Activated CD4-positive, alpha-beta T cell treated with anti-CD3 and anti-CD28 coated beads, Interleukin-2, amount 50 U/mL, for 1 hour (primary cell): ENCODE results near the gene NOP56.

Experiments
- DNase-seq: peaks from one replicate; pipeline ENCODE4 v3.0.0-alpha.2; 2020

Gene NOP56, protein sequence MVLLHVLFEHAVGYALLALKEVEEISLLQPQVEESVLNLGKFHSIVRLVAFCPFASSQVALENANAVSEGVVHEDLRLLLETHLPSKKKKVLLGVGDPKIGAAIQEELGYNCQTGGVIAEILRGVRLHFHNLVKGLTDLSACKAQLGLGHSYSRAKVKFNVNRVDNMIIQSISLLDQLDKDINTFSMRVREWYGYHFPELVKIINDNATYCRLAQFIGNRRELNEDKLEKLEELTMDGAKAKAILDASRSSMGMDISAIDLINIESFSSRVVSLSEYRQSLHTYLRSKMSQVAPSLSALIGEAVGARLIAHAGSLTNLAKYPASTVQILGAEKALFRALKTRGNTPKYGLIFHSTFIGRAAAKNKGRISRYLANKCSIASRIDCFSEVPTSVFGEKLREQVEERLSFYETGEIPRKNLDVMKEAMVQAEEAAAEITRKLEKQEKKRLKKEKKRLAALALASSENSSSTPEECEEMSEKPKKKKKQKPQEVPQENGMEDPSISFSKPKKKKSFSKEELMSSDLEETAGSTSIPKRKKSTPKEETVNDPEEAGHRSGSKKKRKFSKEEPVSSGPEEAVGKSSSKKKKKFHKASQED

DNA sequence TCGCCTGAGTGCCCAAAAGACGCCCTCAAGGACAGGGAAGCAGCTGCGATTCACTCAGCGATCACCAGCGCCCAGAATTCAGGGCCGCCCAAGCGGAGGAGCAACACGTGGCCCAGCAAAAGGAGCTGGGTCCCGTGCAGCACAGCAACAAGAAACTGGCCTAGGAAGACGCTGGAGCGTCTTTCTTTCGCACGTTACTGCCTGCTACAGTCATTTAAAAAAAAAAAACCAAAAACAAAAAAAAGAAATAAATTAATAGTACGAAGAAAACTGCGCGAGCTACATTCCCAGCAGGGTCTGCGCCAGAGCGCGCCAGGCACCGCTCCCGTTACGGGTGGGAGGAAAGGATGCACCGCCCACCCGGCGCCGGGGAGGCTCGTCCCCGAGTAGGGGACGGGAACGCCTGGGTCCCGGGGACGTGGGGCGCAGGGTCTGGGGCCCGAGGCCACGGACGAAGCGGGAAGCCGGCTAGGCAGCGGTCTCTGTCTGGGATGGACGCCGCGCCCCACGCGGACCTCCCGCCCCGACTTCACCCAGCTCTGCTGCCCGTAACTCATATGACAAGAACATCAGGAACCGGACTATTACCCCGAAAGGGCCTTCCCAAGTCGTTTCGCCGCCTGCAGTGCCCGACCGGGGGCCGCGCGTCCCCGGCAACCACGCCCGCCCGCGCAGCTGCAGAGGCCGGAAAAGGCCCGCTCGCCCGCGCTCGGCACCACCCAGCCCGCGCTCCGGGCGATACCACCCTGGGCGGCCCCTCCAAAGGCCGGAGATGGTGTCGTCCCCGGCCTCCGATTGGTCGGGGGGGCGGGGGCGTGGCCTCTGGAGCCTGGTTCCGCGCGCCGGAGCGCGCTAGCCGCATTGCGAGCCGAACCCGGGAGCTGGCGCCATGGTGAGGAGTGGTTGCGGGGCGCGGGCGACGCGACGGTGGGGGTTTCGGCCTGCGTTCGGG lies at the start of gene NOP56:
TSS of gene NOP56 (plus strand) at position 861 of the 952 bp plus-strand sequence. CDS start at position 890, 29 bp downstream.
- peak; percentile 95 for DNase-seq

DNA sequence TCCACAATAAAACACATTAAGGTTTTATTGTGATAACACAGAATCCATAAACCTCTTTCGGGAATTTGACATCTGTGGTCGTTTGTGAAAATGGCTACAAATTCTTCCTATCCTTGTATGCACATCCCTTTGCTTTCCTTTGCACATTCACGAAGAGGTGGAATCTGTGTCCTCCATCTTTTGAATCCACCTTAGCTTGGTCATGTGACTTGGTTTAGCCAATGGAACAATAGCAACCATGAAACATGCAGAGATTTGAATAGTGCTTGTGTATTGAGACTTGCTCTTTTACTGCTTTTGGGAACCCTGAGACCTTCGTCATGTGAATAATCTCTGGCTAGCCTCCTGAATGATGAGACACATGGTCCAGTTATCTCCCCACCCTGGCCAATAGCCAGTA lies 49.7 kb upstream of the NOP56 start:
- no peak for DNase-seq

DNA sequence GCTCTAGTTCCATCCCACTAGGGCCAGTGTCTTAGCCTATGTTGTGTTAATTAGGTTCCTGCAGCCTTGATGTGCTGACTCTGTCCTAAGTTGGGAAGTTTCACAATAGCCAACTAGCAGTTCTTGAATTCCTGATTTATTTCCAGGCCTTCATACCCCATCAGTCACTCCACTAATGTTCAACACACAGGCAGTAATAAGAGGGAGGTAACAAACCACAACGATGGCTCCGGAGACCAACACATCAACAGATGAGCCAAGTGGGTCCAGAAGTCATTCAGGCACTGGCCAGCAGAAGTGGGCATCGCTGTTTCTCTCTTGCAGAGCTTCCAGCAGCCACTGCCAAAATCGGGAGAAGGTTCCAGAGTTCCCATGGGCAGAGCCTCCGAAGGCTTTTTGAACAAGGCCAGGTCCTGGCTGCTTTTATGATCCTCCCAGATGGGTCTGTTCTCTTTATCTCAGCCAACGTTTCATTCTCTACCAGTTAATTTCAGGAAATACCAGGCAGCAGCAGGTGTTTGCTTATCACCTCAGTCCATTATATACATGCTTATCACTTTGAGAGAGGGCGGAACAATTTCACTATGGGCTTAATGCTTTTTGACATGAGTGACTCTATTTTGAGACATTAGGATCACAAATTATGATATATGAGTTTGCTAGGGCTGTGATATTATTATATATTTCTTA lies 48.5 kb upstream of the NOP56 start:
- no peak for DNase-seq

DNA sequence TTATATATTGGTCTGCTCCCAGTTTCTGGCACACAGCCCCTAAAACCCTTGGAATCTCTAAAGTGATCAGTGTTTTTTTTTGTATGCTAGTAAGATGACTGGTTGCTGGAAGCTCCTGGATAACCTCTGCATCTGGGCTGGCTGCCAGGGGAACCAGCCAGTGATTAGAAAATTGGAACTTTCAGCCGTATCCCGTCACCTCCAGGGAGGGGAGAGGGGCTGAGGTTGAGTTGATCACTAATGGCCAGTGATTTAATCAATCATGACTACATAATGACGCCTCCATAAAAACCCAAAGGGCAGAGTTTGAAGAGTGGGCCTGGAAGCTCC lies 48.0 kb upstream of the NOP56 start:
- no peak for DNase-seq

DNA sequence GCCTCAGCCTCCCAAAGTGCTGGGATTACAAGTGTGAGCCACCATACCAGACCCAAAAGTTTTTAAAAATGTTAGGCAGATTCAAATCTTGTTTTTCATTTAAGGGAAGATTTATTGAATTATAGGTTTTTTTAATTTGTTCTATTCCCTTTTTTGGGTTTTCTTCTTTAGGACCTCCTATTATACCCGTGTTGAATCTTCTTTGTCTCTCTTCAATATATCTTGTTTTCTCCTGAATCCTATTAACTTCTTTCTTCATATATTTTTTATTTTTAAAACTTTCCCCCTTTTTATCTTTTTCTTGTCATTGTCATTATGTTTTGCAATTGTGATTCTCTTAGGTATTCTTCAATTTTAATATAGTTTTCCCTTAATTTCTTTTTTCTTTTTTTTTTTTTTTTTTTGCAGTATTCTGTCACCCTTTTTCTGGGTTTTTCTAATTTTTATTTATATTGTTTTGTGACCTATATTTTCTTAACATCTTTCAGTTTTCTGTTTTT lies 45.9 kb upstream of the NOP56 start:
- DNase-seq = no peak

DNA sequence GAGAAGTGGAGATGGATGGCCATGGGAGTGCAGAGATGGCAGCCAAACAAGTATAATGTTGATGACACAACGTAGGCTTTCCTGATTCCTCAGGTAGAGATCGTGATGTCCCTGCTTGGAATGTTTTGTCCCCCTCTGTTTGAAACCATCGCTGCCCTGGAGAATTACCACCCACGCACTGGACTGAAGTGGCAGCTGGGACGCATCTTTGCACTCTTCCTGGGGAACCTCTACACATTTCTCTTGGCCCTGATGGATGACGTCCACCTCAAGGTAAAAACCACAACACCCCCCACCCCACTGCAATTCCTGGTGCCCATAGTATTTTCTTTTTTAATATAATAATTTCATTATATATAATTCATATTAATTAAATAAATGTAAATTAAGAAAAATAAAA lies 42.1 kb upstream of the NOP56 start:
- DNase-seq = no peak

DNA sequence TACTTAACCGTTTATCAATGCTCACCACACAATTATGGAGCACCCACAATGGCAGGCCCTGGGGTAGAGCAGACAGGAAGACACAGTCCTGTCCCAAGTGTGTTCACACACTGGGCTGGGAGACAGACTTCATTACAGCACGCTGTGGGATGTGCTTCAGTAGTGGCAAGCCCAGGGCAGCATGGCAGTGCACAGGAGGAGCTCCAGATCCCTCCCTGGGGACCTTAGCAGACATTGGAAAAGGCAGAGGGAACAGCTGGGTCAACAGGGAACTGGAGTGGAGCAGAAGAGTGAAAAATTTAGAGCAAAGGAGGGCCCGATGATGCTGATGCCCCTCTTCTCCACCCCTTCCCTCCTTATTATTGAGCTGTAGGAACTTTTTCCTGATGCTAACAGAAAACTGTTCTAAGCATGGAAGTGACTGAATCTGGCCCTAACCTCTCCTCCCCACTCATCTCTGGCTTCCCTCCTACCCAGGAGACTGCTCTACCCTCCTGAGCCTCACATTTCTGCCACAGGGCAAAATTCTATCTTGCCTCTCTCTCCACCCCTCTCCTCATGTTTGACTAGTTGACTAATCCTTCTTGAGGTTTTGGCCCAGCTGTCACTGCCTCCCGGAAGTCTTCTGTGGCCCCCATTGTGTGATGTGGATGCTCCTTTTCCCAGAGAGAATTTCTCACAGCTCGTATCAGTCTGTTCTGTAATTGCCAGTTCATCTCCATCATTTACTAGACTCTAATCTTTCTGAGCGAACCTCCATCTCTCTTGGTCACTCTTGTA lies 41.3 kb upstream of the NOP56 start:
- DNase-seq = no peak

DNA sequence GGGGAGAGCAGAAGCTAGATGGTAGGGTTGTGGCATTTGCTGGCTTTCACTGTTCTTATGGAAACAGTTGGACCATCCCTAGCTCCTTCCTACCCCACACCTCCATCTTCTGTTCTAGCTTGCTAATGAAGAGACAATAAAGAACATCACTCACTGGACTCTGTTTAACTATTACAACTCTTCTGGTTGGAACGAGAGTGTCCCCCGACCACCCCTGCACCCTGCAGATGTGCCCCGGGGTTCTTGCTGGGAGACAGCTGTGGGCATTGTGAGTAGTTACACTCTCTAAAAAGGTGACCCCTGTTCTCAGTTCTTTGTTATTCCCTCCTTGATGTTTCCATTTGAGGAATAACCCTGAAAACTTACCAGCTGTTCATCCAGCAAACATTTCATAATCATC lies 40.4 kb upstream of the NOP56 start:
- no peak for DNase-seq

DNA sequence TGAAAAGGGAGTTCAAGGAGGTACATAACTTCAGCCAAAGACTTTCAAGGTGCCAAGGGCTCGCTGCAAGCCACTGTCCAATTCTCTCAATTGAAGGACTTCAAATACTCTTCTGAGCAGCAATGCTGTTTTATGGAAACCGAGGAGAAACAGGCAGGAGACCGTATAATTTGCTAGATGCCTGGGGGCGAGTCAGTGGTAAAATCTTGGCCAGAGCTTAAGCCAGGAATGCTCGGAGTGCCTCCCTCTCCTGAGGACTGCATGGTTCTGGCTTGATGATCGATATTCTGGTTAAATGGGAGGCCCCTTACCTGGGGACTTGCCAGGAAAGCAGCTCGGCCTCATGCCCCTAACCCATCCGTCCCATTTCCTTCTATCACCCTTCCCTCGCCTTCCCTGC lies 35.8 kb upstream of the NOP56 start:
- DNase-seq = no peak

DNA sequence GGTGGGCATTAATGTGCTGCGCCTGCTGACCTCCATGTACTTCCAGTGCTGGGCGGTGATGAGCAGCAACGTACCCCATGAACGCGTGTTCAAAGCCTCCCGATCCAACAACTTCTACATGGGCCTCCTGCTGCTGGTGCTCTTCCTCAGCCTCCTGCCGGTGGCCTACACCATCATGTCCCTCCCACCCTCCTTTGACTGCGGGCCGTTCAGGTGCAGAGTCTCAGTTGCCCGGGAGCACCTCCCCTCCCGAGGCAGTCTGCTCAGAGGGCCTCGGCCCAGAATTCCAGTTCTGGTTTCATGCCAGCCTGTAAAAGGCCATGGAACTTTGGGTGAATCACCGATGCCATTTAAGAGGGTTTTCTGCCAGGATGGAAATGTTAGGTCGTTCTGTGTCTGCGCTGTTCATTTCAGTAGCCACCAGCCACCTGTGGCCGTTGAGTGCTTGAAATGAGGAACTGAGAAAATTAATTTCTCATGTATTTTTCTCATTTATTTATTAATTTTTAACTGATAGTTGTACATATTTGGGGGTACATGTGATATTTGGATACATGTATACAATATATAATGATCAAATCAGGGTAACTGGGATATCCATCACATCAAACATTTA lies 35.2 kb upstream of the NOP56 start:
- DNase-seq = no peak

DNA sequence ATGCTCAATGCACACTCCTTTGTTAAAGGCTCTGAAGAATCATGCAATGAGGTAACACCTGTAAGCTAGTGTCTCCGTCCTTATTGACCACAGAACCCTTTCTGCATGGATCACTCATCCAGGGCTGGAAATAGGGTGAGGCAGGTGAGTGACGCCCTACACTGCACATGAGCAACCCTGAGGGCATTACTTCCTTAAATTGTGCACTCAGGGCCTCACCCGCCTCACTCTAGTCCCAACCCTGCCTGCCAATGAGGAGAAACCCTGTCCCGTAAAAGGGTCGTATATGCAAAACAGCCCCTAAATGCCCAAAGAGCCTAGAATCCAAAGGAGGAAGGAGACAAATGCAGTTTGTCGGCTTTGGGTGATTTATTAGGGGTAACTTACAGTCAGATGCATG lies 33.6 kb upstream of the NOP56 start:
- DNase-seq = no peak

DNA sequence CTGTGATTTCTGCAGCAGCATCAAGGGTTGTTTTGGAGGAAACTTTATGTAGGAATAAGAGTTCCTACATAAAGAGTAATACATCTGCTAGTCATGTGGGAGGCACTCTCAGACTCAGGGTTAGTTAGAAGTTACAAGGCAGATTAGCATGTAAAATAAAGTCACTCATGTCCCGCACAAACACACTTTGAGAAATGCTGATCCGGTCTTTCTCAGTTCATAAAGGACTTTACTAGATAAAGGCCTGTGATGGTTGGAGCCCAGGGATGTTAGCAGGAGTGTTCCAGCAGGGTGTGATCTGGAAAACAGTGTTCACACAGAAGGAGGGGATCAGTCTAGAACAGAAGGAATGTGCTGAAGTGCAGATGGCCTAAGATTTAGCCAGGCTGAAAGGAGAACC lies 33.1 kb upstream of the NOP56 start:
- DNase-seq = no peak

DNA sequence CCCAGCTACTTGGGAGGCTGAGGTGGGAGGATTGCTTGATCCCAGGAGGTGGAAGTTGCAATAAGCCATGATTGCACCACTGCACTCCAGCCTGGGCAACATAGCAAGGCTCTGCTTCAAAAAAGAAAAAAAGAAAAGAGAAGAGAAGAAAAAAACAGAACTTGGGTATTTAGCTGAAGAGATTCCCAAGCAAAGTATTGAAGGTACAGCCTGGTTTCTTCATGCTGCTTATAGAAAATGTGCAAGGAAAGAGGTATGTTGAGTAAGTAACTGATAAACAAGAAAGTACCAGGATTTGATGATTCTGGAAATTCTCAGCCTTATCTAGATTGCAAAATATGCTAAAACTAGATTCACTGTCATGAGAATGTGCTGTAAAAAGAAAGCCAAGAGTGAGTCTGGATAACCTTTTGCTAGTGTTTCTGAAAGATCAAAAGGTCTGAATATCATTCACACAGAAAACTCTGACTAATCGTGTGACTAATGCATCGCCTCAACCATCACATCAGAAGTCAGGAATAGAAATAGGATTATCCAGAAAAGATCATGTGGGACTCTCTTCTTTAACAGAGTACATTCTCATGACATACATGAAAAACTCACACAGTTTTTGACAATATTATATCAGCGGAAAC lies 32.4 kb upstream of the NOP56 start:
- no peak for DNase-seq

DNA sequence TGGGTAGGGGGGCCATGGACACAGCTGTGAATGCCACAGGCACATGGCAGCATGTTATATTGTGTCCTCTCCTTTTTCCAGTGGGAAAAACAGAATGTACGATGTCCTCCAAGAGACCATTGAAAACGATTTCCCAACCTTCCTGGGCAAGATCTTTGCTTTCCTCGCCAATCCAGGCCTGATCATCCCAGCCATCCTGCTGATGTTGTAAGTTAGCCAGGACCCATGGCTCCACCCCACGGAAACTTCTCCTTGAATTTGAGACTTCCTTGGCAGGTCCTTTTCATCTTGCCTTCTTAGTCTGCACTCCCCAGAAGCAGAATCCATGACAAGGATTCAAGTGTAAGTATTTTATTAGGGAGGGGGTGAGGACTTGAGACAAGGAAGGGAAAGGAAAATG lies 28.2 kb upstream of the NOP56 start:
- DNase-seq = no peak

DNA sequence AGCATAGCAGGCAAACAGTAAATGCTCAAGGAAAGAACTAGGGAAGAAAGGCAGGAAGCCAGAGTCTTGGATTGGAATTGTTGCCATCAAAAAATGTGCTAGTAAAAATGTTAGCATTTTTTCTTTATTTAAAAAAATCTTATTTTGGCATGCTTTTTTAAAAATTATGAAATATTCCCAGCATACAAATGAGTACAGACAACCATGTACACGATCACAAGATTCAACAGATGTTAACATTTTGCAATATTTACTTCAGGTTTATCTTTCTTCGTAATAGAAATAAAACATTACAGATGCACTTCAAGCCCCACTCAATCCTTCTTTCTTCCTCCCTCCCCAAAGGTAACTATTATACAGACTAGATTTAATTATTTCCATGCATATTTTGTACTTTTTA lies 27.4 kb upstream of the NOP56 start:
- no peak for DNase-seq

DNA sequence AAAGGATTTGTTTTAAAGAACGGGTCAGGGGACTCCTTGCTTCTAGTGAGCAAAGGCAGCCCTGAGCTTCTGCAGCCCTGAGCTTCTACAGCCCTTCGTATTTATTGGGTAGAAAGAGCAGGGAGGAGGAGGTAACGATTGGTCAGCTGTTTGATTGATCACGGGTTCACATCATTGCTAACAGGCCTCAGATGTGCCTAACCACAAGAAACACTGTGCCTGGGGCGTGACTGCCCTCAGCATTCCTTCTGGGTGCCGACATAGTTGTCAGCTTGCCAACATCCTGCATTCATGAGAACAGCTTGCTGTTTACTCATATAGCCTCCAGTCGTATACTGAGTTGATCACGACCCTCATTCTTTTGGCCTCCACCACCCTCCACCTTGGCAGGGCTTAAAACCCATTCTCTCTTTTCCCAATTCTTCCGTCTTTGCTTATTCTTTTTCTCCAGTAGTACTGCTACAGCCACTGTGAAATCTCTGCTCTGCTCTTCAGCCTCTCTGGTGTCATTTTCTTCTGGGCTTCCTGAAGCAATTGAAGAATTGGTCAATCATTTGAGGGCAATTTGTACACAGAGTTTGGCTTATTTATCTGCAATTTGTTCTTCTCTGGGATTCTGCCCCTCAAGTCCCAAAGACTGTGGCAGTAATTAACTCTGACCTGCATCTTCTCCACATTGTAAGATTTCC lies 25.4 kb upstream of the NOP56 start:
- DNase-seq = no peak

DNA sequence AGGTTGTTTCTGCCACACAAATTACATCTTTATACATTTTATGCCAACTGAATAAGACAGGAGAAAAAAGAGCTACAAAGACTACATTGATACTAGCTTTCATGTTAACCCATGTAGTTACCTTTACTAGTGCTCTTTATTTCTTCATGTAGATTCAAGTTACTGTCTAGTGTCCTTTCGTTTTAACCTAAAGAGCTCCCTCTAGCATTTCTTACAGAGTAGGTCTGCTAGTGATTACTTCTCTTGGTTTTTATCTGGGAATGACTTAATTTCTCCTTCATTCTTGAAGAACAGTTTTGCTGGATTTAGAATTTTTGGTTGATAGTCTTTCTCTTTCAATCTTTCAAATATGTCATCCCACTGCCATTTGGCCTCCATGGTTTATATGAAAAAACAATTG lies 21.2 kb upstream of the NOP56 start:
- no peak for DNase-seq

DNA sequence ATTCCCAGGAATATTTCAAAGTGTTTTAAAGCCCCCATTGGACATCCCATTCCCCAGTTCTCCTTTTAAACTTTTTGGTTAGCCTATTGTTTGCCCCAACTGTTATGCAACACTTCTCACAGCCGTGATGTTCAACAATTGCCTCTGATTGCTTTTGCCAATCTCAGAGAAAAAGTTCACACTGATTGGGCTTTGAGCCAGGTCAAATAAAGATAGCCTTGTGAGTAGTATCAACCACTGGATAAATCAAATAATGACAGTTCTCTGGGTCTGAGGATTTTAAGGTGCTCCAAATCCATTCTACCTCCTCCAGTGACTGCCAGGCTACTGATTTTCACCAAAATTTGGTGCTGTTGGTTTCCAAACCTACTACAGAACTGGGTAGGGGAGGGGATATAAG lies 19.1 kb upstream of the NOP56 start:
- no peak for DNase-seq

DNA sequence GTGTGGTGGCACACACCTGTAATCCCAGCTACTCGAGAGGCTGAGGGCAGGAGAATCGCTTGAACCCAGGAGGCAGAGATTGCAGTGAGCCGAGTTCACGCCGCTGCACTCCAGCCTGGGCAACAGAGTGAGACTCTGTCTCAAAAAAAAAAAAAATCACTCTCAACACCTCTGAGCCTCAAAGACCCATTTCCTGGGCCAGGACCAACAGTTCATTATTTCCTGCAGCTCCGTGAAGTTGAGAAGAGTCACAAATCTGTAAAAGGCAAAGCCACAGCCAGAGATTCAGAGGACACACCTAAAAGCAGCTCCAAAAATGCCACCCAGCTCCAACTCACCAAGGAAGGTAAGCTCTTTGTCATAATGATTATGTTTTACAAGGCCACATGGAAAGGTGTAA lies 15.2 kb upstream of the NOP56 start:
- no peak for DNase-seq

DNA sequence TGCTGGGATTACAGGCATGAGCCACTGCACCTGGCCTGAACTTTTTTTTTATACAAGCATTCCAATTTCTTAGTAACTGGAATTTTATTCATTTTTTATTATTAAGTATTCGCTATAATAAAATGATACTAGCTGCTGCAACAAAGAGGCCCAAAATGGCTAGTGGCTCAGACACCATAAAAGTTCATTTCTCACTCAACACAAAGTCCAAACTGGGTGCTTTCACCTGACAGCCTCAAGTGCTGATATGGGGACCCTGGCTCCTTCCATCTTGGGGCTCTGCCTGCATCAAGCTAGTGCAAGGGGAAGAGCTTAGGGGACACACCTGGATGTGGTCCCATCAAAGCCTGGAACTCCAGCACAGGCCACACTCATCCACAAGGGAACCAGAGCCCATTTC lies 12.2 kb upstream of the NOP56 start:
- no peak for DNase-seq

DNA sequence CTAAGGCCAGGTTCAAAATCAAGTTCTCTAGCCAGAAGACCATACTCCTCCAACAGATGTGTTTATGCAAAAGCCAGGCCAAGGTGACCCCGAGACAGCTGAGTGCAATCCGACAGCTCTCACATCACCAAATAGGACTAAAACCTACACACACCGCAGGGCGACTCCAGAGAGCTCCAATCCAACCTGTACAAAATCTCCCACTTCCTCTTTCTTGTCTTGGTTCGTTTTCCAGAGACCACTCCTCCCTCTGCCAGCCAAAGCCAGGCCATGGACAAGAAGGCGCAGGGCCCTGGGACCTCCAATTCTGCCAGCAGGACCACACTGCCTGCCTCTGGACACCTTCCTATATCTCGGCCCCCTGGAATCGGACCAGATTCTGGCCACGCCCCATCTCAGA lies 11.5 kb upstream of the NOP56 start:
- no peak for DNase-seq
